Amygdala (tissue), 56 donors: ENCODE data around the gene TLCD3B.

Experiments
- DNase-seq, 56 donors: peaks; one replicate each; lab custom pipeline; 2025; lab: John Stamatoyannopoulos, UW

TLCD3B gene, protein sequence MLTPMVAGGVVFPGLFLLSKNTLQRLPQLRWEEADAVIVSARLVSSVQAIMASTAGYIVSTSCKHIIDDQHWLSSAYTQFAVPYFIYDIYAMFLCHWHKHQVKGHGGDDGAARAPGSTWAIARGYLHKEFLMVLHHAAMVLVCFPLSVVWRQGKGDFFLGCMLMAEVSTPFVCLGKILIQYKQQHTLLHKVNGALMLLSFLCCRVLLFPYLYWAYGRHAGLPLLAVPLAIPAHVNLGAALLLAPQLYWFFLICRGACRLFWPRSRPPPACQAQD

DNA sequence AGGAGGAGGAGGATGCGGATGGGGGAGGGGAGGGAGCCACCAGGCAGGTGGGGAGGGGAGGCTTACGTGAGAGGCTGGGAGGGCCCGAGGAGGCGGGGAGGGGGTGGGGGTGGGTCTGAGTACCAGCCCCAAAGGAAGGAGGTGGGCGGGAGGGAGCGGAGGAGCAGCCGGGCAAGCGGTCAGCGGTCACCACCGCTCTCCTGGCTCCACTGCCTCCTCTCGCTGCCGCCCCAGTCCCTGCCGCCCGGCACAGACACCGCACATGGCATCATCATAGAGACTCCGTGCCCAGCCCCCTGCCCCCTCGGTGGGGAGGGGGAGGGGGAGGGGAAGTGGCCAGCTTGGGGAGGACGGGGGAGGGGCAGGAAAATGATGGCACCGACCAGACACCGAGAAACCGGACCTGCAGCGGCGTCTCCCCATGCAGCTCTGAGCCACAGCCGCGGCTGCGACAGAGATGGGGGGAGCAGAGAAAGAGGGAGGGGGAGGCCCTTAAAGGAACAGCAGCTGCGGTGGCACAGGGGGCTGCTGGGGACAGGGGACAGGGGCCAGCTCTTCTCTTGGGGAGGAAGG, at the start of gene TLCD3B:
Gene TLCD3B (minus strand): TSS at position 431 of the 573 bp plus-strand sequence. CDS start 744 bp downstream, outside the sequence.
- DNase-seq: peak in 16 of 56 donors; percentile 11 to 63 (median 22)

DNA sequence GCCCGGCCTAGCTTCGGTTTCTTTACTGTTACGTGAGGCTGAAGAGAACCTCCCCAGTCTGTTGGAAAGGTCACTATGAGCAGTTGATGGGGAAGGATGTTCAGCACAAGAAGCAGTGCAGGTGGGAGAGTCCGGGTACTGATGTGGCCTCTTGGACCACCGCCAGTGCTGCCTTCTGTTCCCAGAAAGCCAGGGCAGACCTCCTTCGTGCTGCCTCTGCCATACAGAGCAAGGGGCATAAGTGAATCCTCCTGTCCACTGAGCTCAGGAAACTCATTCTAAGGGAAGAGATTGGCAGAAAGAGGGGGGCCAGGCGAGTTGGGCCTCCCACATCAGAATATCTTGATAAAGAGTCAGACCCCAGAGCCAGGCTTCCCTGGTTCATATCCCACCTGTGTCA, 48.4 kb upstream of the TLCD3B start:
- DNase-seq: no peak

DNA sequence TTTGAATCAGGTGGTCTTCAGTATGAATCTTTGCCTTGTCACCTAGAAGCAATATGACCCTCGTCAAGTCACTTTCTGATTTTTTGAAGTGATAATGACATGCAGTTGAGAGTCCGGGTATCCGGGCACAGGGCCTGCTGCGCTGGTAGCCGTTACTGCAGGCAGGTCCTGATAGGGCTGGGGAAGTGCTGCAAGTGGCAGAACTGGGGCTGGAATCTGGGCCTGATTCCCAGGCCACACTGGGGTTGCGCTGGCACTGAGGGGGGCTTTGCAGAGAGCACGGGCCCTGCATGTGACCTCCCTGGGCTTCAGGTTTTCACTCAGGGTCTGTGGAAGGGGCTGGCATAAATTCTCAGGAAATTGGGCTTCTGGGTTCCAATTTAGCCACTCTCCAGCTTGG, 47.7 kb upstream of the TLCD3B start:
- no peak for DNase-seq

DNA sequence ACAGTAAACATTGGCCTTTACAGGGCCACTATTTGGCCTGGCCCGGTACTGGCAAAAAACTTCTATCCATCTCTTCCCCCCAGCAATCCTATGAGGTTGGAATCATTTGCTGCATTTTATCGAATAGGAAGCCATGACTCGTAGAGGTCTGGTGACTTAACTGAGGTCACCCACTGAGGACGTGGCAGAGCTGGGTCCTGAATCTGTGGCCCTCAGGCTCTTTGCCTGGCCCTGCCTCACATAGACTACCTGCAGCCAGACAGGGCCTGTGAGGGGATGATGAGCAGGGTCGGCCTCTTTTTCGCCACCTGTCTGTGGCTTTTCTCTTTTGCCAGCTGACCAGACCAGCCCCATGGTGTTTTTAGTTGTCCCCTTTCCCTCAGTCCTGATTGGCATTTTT, 46.6 kb upstream of the TLCD3B start:
- no peak for DNase-seq

DNA sequence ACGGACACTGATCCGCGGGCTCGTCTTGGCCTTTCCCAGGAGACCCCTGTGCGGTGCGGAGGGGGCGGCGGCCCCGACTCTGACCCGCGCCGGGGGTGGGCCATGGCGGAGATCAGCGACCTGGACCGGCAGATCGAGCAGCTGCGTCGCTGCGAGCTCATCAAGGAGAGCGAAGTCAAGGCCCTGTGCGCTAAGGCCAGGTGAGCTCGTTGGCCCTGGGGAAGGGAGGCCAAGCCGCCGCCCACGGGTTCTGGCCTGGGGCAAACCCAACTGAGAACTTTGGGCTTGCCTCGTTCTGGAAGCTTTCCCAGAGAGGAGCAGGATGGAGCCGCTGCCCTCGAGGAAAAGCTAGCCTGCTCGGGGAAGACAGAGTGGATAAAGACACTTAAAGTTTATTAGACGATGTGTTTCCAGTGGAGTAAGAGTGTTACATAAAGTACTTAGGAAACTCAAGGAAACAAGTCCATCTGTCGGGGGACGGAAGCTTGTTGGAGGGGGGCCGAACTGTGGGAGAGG, 45.3 kb upstream of the TLCD3B start:
- peak in 2 of 56 donors; percentile 44 to 49 for DNase-seq

DNA sequence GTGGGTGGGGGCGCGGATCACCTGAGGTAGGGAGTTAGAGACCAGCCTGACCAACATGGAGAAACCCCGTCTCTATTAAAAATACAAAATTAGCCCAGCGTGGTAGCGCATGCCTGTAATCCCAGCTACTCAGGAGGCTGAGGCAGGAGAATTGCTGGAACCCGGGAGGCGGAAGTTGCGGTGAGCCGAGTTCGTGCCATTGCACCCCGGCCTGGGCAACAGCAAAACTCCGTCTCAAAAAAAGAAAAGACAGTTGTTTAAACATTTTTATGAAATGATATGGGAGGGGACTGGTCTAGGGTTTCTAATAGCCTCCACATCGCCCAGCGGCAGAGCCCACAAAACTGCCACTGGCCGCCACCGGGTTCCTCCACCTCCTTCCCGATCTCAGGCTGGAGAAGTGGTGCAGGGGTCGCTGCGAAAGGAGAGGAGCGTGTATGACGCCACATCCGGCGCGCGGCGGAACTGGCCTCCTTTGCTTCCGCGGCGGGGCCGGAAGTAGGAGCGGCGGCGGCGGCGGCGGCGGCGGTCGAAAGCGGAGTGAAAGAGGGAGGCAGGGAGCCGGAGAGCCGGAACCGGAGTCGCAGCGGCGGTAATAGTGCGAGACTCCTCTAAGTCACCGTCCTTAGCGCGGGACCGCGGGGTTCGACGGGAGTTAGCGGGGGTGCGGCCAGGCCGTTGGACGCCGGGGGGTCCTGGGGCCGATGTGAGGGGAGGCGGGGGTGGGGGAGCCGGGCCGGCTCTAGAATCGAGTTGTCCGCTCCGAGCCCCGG, 44.6 kb upstream of the TLCD3B start, which contains the start of gene PPP4C:
Gene PPP4C (plus strand): TSS at position 492 of the 773 bp plus-strand sequence. CDS start 384 bp downstream, outside the sequence.
- DNase-seq: peak in 55 of 56 donors; percentile 36 to 90 (median 74)

DNA sequence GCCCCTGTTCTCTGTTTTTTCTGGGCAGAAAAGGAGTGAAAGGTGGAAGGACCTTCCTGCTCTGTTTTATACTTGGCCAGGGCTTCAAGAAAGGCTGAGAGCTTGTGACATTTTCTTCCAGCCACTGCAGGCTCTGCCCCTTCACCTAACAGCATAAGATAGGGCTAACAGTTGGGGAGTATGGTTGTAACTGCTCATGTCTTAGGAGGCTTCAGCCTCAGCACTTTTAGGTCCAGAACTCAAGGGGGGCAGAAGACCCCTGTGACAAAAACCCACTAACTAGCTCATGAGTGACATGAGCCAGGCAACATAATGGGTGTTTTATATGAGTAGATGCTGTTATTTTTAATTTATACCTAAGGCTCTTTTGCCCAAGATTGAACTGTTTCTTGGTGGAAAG, 39.4 kb upstream of the TLCD3B start:
- DNase-seq: no peak

DNA sequence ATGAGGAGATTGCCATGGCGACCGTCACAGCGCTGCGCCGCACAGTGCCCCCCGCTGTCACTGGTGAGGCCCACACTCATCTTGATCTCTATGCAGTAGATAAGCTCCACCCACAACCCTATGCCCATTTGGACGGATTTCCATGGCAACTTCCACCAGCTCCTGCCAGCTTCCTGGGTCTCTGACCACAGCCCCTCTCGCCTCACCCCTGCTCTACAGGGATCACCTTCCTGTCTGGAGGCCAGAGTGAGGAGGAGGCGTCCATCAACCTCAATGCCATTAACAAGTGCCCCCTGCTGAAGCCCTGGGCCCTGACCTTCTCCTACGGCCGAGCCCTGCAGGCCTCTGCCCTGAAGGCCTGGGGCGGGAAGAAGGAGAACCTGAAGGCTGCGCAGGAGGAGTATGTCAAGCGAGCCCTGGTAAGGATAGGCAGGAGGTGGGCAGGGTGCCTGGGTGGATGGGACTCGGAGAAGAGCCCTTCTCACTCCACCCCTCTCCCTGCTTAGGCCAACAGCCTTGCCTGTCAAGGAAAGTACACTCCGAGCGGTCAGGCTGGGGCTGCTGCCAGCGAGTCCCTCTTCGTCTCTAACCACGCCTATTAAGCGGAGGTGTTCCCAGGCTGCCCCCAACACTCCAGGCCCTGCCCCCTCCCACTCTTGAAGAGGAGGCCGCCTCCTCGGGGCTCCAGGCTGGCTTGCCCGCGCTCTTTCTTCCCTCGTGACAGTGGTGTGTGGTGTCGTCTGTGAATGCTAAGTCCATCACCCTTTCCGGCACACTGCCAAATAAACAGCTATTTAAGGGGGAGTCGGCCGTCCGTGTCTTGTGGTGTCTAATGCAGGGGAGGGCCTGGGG, 38.8 kb upstream of the TLCD3B start:
- DNase-seq: peak in 17 of 56 donors; percentile 11 to 63 (median 39)

DNA sequence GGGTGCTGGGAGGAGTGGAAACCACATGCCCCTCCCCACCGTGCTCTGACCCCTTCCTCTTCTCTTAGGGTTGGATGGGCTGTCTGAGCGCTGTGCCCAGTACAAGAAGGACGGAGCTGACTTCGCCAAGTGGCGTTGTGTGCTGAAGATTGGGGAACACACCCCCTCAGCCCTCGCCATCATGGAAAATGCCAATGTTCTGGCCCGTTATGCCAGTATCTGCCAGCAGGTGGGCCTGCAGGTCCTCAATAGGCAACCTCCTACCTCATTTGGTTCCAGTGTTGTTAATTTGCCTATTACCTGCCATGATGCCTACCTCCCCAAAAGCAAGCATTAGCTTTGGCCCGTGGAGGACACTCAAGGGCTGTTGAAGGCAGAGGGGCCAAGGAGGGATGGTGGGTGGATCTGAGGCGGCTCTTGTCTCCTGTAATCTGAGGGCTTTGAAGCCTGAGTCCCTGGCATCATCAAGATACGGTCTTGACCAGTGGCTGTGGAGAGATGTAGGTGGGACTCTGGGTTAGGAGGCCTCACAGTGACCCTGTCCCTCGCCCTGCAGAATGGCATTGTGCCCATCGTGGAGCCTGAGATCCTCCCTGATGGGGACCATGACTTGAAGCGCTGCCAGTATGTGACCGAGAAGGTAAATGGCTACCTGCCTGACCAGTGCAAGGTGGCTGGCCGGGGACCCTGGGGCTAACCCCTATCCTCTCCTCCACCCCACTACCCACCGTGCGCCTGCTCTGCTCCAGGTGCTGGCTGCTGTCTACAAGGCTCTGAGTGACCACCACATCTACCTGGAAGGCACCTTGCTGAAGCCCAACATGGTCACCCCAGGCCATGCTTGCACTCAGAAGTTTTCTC, 37.9 kb upstream of the TLCD3B start:
- DNase-seq: peak in 2 of 56 donors; percentile 9 to 25

DNA sequence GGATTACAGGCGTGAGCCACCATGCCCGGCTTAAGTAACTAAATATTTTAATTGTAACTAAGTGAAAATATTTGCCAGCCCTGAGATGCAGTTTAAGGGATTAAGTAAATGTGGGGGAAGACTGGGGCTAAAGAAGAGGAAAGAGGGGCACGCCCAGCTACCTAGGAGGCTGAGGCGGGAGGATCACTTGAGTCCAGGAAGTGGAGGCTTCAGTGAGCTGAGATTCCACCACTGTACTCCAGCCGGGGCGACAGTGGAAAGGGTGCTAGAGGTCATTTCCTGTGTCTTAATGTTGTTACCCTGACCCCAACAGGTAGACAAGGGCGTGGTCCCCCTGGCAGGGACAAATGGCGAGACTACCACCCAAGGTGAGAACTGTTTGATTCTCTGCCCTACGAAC, 37.3 kb upstream of the TLCD3B start:
- DNase-seq: no peak

DNA sequence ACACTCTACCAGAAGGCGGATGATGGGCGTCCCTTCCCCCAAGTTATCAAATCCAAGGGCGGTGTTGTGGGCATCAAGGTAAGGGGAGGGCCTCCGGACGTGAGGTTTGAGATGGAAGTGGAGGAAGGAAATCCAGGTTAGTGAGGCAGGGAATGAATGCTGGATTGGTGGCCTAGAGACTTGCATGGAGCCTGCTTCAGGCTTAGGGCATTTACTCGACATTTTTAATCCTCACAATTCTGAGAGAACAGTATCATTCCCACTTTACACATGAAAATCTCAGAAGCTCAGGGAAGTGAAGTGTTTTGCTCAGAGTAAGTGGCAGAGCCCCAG, 36.5 kb upstream of the TLCD3B start:
- no peak for DNase-seq

DNA sequence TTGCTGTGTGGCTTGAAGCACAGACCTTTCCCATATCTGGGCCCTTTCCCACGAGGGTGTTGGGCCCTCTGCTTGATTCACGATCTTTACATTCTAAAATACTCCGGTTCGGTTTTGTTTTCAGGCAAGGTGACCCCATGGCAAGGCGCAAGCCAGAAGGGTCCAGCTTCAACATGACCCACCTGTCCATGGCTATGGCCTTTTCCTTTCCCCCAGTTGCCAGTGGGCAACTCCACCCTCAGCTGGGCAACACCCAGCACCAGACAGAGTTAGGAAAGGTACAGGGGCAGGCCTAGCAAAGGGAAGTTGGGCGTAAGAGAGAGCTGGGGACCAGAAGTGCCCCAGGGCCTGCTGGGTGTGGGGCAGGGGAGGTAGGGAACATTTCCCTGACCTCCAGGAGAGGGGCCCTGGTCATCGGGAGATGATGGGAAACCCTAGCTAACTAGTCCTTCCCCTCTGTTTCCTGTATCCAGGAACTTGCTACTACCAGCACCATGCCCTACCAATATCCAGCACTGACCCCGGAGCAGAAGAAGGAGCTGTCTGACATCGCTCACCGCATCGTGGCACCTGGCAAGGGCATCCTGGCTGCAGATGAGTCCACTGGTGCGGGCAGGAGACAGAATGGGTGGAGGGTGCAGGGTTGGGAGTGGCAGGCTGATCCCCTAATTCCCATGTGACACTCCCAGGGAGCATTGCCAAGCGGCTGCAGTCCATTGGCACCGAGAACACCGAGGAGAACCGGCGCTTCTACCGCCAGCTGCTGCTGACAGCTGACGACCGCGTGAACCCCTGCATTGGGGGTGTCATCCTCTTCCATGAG, 35.9 kb upstream of the TLCD3B start:
- DNase-seq: peak in 14 of 56 donors; percentile 12 to 52 (median 24)

DNA sequence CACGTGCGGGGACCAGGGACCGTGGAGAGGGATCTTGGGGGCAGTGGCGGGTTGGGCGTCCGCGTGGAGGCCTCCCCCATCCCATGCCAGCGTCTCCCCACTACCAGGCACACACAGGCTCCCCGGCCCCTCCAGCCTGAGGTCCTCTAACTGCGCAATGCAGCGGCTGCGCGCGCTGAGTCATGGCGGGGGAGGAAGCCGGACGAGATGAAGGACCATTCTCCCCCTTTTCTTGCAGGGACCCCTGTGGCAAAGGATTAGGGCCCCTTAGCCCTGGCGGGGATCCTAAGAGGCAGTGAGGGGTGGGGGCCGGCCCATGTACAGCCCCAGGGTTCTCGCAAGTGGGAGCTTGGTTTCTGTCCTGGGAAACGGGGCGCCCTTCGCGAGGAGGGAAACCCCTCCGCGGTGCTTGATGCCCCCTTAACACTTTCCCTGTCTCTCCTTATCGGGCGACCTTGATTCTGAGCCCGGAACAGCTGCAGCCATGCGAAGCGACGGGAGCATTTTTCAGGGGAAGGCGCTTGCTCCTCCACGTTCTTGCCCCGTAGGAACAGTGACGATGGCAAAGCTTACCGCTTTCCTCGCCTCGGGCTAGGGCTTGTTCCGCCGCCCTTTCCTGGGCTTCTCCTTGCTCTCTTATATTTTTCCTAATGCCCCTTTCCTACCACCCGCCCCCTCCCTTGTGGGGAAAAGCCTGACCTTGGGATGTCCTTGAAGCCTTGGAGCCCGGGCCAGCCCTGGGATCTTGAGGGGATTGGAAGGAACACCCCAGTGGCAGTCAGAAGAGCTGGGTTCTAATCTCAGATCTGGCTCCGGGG, 35.1 kb upstream of the TLCD3B start:
- peak in 8 of 56 donors; percentile 43 to 82 (median 58) for DNase-seq

DNA sequence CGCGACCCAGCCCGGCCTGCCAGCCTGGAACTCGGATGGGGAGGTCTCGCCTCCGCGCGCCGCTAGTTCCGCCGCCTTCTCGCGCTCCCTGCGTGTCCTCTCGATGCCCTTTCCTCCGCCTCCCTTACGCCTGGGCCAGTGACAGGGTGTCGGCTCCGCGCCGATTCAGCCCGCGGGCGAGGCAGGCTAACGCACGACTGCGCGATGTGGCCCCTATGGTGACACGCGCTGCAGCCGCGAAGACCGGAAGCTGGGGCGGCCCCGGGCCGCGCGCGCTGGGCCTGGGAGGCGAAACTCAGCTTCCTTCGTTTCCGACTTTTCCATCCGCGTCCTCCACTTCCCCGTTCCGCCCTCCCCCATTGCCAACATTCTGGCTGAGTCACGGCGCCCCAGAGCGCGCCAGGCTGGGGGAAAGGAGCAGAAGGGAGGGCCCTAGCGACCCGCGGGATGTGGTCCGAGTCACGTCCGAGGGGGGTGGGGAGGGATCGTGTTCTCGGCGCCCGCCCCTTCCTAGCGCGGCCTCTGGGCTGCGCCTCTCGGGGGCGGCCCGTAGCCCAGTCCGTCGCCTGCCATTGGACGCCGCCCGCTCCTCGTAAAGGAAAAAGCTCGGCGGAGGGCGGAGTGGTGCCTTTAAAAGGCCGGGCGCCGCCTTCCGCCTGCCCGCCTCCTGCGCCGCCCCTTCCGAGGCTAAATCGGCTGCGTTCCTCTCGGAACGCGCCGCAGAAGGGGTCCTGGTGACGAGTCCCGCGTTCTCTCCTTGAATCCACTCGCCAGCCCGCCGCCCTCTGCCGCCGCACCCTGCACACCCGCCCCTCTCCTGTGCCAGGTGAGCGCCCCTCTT, 34.3 kb upstream of the TLCD3B start, which contains the start of gene ALDOA:
Gene ALDOA (plus strand): TSS at position 659 of the 841 bp plus-strand sequence. CDS start 1,138 bp downstream, outside the sequence.
- peak; percentile 60 to 99 (median 96) for DNase-seq

DNA sequence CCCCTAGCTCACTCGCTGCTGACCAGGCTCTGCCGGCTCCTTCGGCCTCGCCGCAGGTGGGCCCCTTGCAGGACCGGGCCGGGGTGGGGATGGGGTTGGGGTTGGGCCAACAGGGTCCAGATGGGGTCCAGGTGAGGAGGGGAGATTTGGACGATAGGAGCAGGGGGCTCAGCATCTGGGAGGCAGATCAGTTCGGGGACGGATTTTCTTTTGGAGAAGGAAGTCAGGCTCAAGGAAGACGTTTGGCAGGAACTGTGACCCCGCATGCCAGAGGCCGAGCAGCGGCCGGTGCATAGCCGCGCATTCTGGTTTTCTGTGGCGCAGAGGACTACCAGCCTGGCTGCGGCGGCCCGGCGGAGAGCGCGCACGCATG, 33.6 kb upstream of the TLCD3B start:
- DNase-seq: peak in 4 of 56 donors; percentile 41 to 92 (median 58)
